HEK293T (cell line): ENCODE measurements around the gene KIF5A.

ENCODE experiments used
- CTCF ChIA-PET: fragments of 350-600 bp; formaldehyde crosslinking; extraction: SDS; loops from one replicate; lab custom pipeline; 2021; ENCODE audit warnings: antibody characterized with exemption, inconsistent platforms; lab: Yijun Ruan, JAX
- POLR2A ChIA-PET: fragments of 350-600 bp; formaldehyde crosslinking; extraction: SDS; loops from one replicate; lab custom pipeline; 2020; ENCODE audit warnings: antibody characterized with exemption, inconsistent platforms; lab: Yijun Ruan, JAX
- DNase-seq: peaks from one replicate; pipeline ENCODE4 v3.0.0; 2012; ENCODE audit warnings: mixed read lengths; ENCODE audit errors: extremely low spot score
- ARNT ChIP-seq: fragments of 450-650 bp; IDR thresholded peaks from 2 replicates; pipeline ENCODE4 v1.6.1; 2017; ENCODE audit warnings: mild to moderate bottlenecking
- BHLHE40 ChIP-seq: fragments of 450-650 bp; IDR thresholded peaks from 2 replicates; pipeline ENCODE4 v1.6.1; 2016; ENCODE audit warnings: mild to moderate bottlenecking, moderate library complexity, borderline replicate concordance
- CTBP1 ChIP-seq: fragments of 450-650 bp; IDR thresholded peaks from 2 replicates; pipeline ENCODE4 v1.6.1; 2016; ENCODE audit warnings: borderline replicate concordance
- ELF4 ChIP-seq: fragments of 450-650 bp; IDR thresholded peaks from 2 replicates; pipeline ENCODE4 v1.6.1; 2017; ENCODE audit warnings: antibody characterized with exemption
- FOXA1 ChIP-seq: fragments of 450-650 bp; IDR thresholded peaks from 2 replicates; pipeline ENCODE4 v1.6.1; 2016; ENCODE audit warnings: mild to moderate bottlenecking
- FOXK2 ChIP-seq: fragments of 450-650 bp; IDR thresholded peaks from 2 replicates; pipeline ENCODE4 v1.6.1; 2016; ENCODE audit warnings: mild to moderate bottlenecking
- FOXM1 ChIP-seq: fragments of 450-650 bp; IDR thresholded peaks from 2 replicates; pipeline ENCODE4 v1.6.1; 2017; ENCODE audit warnings: mild to moderate bottlenecking, borderline replicate concordance
- HDGF ChIP-seq: fragments of 450-650 bp; IDR thresholded peaks from 2 replicates; pipeline ENCODE4 v1.6.1; 2017; ENCODE audit warnings: antibody characterized with exemption, borderline replicate concordance
- L3MBTL2 ChIP-seq: fragments of 450-650 bp; conservative IDR thresholded peaks from 2 replicates; pipeline ENCODE4 v1.6.1; 2016; ENCODE audit warnings: mild to moderate bottlenecking
- LEF1 ChIP-seq: fragments of 450-650 bp; IDR thresholded peaks from 2 replicates; pipeline ENCODE4 v1.6.1; 2017; ENCODE audit warnings: mild to moderate bottlenecking, borderline replicate concordance
- NFRKB ChIP-seq: fragments of 450-650 bp; IDR thresholded peaks from 2 replicates; pipeline ENCODE4 v1.6.1; 2016; ENCODE audit warnings: mild to moderate bottlenecking, moderate library complexity
- SP1 ChIP-seq: fragments of 450-650 bp; IDR thresholded peaks from 2 replicates; pipeline ENCODE4 v1.6.1; 2017
- SUZ12 ChIP-seq: fragments of 450-650 bp; IDR thresholded peaks from 2 replicates; pipeline ENCODE4 v1.6.1; 2016; ENCODE audit warnings: mild to moderate bottlenecking
- TARDBP ChIP-seq: fragments of 450-650 bp; IDR thresholded peaks from 2 replicates; pipeline ENCODE4 v1.6.1; 2016
- ZNF384 ChIP-seq: fragments of 450-650 bp; IDR thresholded peaks from 2 replicates; pipeline ENCODE4 v1.6.1; 2016
- TF ChIP-seq, protein P1 (sequence below): fragments of 450-650 bp; IDR thresholded peaks from 2 replicates; pipeline ENCODE4 v1.6.1; 2016

The KIF5A gene

GRCh38 chr12:57531836-57532235 is 18.0 kb upstream of the KIF5A start:
- DNase-seq, result no peak
- TF ChIP-seq SUZ12 (no peak), SP1 (no peak), TARDBP (no peak), ZNF384 (no peak), BHLHE40 (no peak), L3MBTL2 (no peak), ELF4 (no peak)
- CTCF ChIA-PET, result no interaction called here
- POLR2A ChIA-PET, result interaction anchor here (0.7 to 3.7 kb wide), 4 partner anchors 9 to 127 kb away, joined by 3 to 20 read pairs (median 4); partner anchors contain the start of genes DCTN2 and DDIT3

GRCh38 chr12:57533108-57533507 is 16.7 kb upstream of the KIF5A start:
- POLR2A ChIA-PET, result interaction anchor here (0.9 to 3.7 kb wide), 4 partner anchors 8 to 13 kb away, joined by 4 to 20 read pairs (median 4); partner anchors contain the start of genes DCTN2 and DDIT3
- DNase-seq, result no peak
- no peak for TF ChIP-seq FOXA1
- TF ChIP-seq BHLHE40, result no peak
- no peak for TF ChIP-seq CTBP1
- TF ChIP-seq, protein P1, sequence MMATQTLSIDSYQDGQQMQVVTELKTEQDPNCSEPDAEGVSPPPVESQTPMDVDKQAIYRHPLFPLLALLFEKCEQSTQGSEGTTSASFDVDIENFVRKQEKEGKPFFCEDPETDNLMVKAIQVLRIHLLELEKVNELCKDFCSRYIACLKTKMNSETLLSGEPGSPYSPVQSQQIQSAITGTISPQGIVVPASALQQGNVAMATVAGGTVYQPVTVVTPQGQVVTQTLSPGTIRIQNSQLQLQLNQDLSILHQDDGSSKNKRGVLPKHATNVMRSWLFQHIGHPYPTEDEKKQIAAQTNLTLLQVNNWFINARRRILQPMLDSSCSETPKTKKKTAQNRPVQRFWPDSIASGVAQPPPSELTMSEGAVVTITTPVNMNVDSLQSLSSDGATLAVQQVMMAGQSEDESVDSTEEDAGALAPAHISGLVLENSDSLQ, result no peak
- TF ChIP-seq HDGF, result no peak
- TF ChIP-seq NFRKB, result no peak
- no peak for TF ChIP-seq ARNT
- no peak for TF ChIP-seq ELF4
- TF ChIP-seq FOXM1, result no peak
- TF ChIP-seq SP1, result no peak
- no peak for TF ChIP-seq TARDBP
- no peak for TF ChIP-seq SUZ12
- TF ChIP-seq L3MBTL2, result no peak
- TF ChIP-seq ZNF384, result no peak
- TF ChIP-seq LEF1, result no peak
- TF ChIP-seq FOXK2, result no peak
- CTCF ChIA-PET, result no interaction called here

DNA sequence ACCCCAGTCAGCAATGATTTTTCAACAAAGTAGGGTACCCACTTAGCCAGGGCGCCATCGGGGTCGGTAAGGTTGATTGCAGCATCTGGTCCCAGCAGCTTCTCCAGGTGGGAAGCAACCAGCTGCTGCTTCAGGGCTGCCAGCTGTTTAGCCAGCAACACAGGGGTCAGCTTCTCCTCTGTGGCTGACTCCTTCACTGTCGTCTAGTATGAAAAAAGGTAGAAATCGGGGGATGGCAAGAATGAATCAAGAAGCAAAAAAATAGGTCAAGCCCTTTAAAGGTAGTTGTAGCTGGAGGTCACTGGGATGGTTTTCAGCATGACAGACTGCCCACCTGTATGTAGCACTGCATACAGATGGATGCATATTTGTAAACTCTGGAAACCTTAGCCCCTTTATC is 15.6 kb upstream of the KIF5A start:
- CTCF ChIA-PET, result no interaction called here
- TF ChIP-seq NFRKB (no peak), ZNF384 (no peak), HDGF (no peak), ELF4 (no peak), SUZ12 (no peak), FOXA1 (no peak), L3MBTL2 (no peak), FOXK2 (no peak), ARNT (no peak), CTBP1 (no peak), BHLHE40 (no peak), LEF1 (no peak), TARDBP (no peak), FOXM1 (no peak), SP1 (no peak)
- TF ChIP-seq, protein P1, result no peak
- no peak for DNase-seq
- POLR2A ChIA-PET, result interaction anchor here (0.6 to 1.6 kb wide), 2 partner anchors 10 to 34 kb away, joined by 3 to 6 read pairs; no protein-coding TSS in a partner anchor

- TF ChIP-seq SUZ12 (no peak), HDGF (no peak), ARNT (no peak), FOXK2 (no peak), CTBP1 (no peak), LEF1 (no peak)
- TF ChIP-seq, protein P1, result no peak
- ChIA-PET CTCF (no interaction called here), POLR2A (interaction anchor here (1.6 kb wide), 1 partner anchor 11 kb away, joined by 6 read pairs; no protein-coding TSS in a partner anchor)
- DNase-seq, result no peak
Observed at GRCh38 chr12:57534991-57535543, 14.8 kb upstream of the KIF5A start.

- no peak for DNase-seq
- ChIA-PET CTCF (no interaction called here), POLR2A (interaction anchor here (0.9 kb wide), 1 partner anchor 11 kb away, joined by 3 read pairs; no protein-coding TSS in a partner anchor)
- TF ChIP-seq SP1 (no peak), TARDBP (no peak), ARNT (no peak), FOXK2 (no peak), ELF4 (no peak), CTBP1 (no peak), FOXM1 (no peak), L3MBTL2 (no peak), SUZ12 (no peak), HDGF (no peak), BHLHE40 (no peak), FOXA1 (no peak), ZNF384 (no peak), NFRKB (no peak)
- TF ChIP-seq, protein P1, result no peak
Observed at GRCh38 chr12:57535764-57536596, 13.9 kb upstream of the KIF5A start.
